IPS-18c (cell line): ENCODE measurements around the gene KLHL22.
"Not testable (repeated sequence)": the region's sequence is repeated elsewhere in the genome, so short reads cannot be mapped to it uniquely, and the experiment has no call there.

Source experiments
- H3K4me3 ChIP-seq: 2 replicates; pipeline ENCODE4 v1.7.0; 2013; ENCODE audit warnings: low read depth, mild to moderate bottlenecking, low read length, moderate library complexity; ENCODE audit not compliant: insufficient read depth
- H3K9me3 ChIP-seq: one replicate; pipeline ENCODE4 v1.6.1; 2013; ENCODE audit warnings: mild to moderate bottlenecking, low read length, moderate library complexity; ENCODE audit not compliant: control insufficient read depth, insufficient read depth

KLHL22 gene

GRCh38 chr22:20494978-20495860 is at the start of gene KLHL22:
Gene KLHL22 (minus strand): TSS chr22:20495795. CDS start chr22:20489211, 6,584 bp downstream.
- no peaks in the 10 kb centered on the region for H3K9me3 ChIP-seq
- H3K4me3 ChIP-seq = peak within 1 kb of the TSS; percentile 87

GRCh38 chr22:20545318-20545634 is 49.7 kb upstream of the KLHL22 start:
- not testable (repeated sequence) for H3K9me3 ChIP-seq, H3K4me3 ChIP-seq

GRCh38 chr22:20542736-20543135 is 47.1 kb upstream of the KLHL22 start:
- peaks cover 2% of the 10 kb centered on the region for H3K9me3 ChIP-seq
- H3K4me3 ChIP-seq = no peak overlapping the region

DNA sequence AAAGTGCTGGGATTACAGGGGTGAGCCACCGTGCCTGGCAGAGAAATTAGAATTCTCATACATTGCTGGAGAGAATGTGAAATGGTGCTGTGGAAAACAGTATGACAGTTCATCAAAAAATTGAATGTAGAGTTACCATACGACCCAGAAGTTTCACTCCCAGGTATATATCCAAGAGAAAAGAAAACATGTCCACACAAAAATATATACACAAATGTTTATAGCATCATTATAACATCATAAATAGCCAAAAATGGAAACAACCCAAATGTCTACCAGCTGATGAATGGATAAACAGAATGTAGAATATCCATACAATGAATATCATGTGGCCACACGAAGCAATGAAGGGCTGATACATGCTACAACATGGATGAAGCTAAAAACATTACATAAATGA is 46.5 kb upstream of the KLHL22 start:
- Histone ChIP-seq H3K4me3 (no peak overlapping the region), H3K9me3 (peaks cover 2% of the 10 kb centered on the region)

- H3K9me3 ChIP-seq, H3K4me3 ChIP-seq: not testable (repeated sequence)
Measured at GRCh38 chr22:20538875-20539274, 43.3 kb upstream of the KLHL22 start.

- no peak overlapping the region for H3K4me3 ChIP-seq
- peaks cover 2% of the 10 kb centered on the region for H3K9me3 ChIP-seq
Measured at GRCh38 chr22:20537983-20538382, 42.4 kb upstream of the KLHL22 start.

DNA sequence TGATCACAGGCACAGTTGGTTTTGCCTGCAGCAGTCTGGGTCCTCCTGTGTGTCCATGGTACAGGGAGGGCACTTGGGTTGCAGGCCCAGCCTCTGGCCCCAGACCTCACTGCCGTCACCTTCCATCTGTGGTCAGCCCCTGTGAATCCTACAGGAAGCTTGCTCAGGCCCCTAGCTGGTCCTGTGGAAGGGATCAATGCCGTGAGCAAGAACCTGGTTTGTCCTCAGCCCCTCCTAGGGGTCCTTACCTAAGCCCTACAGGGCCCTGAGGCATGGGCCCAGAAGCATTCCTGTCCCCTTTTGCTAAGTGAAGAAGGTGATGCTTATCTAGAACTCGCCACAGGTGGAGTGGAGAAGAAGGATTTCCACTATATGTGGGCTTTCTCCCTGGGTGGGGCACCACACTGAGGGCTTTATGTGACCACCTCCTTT is 41.7 kb upstream of the KLHL22 start:
- peaks cover 2% of the 10 kb centered on the region for H3K9me3 ChIP-seq

DNA sequence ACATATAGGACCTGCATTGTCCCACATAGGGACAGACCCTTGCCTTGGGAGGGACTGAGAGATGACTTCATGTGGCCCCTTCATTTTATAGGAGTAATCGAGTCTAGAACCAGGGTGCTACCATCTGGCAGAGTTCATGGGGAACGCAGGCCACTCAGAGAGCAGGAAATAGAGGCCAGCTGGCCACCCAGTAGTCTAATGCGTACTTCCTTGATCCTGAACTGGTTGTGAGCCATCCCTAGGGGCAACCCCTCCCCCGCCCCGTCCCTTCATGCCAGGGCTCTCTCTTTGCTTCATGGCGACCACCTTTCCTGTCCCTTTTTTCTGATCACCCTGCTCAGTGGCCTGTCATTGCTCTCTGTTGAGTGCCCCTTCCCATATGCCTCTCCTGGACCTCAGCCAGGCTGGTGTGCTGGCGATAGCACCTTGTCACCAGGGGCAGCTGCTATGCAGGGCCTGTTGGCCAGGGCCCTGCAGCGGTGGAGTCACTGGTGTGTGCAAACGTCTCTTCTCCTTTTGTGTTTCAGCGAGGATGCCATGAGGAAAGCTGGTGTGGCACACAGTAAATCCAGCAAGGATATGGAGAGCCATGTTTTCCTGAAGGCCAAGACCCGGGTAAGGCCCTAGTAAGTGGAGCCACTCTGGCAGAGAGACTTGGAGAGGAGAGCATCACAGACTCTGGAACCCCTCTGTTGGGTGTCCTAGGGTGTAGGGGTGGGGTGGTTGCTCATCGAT is 41.2 kb upstream of the KLHL22 start:
- Histone ChIP-seq H3K4me3 (no peak overlapping the region), H3K9me3 (peaks cover 2% of the 10 kb centered on the region)

More for the DNA sequence above, 41.7 kb upstream of the KLHL22 start:
- no peak overlapping the region for H3K4me3 ChIP-seq

DNA sequence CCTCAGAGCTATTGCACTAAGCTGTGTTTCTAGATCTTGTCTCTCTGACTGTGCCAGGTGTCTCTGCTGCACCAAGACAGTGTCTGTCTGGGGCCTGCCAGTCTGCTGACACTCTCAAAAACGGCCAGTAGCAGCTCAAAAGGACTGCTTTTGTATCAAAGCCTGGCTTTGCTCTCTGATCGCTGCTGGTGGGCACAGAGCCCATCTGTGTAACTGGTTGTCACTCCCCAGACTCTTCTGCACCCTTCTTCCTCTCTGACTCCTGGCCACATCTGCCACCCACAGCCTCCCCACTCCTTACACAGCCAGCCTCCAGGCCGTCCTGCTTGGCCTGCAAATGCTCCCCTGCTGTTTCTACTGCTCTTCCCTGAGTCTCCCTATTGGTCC is 38.3 kb upstream of the KLHL22 start:
- no peak overlapping the region for H3K4me3 ChIP-seq
- H3K9me3 ChIP-seq = no peaks in the 10 kb centered on the region

DNA sequence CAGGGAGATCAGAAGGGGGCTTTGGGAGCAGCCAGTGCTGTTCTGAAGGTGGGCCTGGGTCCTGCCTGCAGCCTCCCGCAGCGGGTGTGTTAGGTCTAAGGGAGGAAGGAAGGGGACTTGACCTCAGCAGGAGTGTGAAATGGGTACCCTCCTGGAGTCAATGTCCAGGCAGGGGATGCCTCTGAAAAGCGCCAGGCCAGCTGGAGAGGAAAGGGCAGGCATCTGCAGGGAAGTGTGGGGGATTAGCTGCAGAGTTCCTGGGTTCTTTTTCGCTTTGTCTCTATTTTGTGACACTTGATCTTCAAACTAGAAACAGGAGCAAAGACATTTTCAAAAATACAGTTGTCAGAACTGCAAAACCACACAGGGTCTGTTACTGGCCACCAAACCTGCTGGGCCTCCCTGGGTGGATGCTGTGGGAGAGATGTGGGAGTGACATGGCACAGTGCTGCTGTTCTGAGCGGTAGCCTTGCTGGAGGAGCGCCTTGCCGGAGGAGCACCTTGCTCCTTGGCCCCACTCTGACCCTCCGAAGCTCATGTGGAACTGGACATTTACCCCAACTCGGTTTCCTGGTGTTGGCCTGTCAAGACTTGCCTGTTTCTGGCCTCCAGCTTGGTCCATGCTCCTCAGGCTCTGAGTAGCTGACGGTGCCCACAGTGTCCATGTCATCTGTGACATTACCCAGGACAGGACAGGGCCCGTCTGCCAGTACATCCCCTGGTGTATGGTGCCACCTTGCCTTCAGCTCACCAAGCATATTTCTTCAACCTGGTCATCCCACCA is 37.7 kb upstream of the KLHL22 start:
- Histone ChIP-seq H3K4me3 (no peak overlapping the region), H3K9me3 (no peaks in the 10 kb centered on the region)

DNA sequence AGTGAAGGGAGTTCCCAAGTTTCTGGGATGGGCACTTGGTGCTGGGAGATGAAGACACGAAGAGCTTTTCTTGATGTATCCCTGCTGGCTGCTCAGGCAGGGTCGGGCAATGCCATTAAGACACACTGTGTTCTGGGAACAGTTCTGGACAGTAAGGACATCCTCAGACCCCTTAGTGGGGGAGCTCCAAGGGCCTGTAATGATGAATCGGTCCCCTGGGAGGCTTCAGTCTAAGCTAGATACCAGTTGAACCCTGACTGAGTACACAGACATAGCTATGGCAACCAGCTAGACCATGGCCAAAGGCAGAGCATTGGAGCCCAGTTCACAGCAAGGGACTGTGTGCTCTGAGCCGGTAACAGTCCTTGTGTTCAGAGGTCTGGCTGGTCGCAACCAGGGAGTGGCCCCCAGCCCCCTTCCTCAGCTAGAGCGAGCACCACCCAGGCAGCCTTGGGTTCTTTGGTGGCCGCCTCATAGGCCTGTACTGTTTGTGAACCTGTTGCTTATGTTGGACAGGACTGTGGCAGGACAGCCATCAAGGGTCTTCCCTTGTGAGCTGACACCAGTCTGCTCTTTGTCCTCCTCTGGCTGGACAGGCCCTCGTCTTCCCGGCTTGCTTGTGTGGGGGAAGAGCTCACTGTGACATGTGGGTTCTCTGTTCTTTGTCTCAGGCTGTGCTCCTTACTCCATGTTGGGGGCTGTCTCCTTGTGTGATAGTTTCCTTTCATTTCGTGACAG is 36.8 kb upstream of the KLHL22 start:
- Histone ChIP-seq H3K4me3 (no peak overlapping the region), H3K9me3 (peaks cover 2% of the 10 kb centered on the region)

- H3K4me3 ChIP-seq = no peak overlapping the region
- H3K9me3 ChIP-seq = peaks cover 2% of the 10 kb centered on the region
Measured at GRCh38 chr22:20531404-20532201, 36.0 kb upstream of the KLHL22 start.

GRCh38 chr22:20531154-20531403 is 35.5 kb upstream of the KLHL22 start:
- Histone ChIP-seq H3K9me3 (peaks cover 5% of the 10 kb centered on the region), H3K4me3 (no peak overlapping the region)

GRCh38 chr22:20530368-20531153 is 35.0 kb upstream of the KLHL22 start:
- Histone ChIP-seq H3K9me3 (peaks cover 5% of the 10 kb centered on the region), H3K4me3 (no peak overlapping the region)

GRCh38 chr22:20528405-20528978 is 32.9 kb upstream of the KLHL22 start:
- no peak overlapping the region for H3K4me3 ChIP-seq
- peaks cover 5% of the 10 kb centered on the region for H3K9me3 ChIP-seq
